ENCODE data around the gene LPP.

The LPP gene

DNA sequence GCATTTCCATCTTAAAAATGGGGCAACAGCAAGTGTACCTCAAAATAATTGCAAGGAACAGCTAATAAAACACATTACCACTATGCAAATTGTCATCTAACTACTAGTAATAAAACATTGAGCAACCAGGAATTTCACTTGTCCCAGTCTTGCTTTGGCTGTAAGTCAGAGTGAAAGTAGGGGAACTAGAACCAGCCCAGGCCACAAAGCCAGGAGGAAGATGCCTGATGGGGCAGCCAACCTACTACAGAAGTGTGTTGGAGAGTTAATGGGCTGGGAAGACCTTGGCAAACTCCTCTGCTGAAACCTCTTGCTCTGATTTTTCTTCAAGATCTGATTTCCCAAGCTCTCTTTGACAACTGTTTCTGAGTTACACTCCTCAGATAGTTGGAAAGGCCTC lies 40.2 kb upstream of the LPP start:
- no peaks in the 10 kb centered on the region for H3K79me2 ChIP-seq (ENCODE audit: insufficient read depth, low read length)
- no peak overlapping the region for H2AFZ ChIP-seq (ENCODE audit: low read depth, low read length)
- H3K4me2 ChIP-seq (ENCODE audit: insufficient read depth, low read length), result no peak overlapping the region
- DNase-seq, result no peak
- no peaks in the 10 kb centered on the region for H4K20me1 ChIP-seq (ENCODE audit: insufficient read depth, low read length)
- no peaks in the 10 kb centered on the region for H3K36me3 ChIP-seq (ENCODE audit: insufficient read depth, low read length)
- no peak overlapping the region for H3K9ac ChIP-seq (ENCODE audit: low read depth, low read length)
- H3K4me3 ChIP-seq (ENCODE audit: low read depth in 1 of 2, low read length in 2 of 2), result no peak overlapping the region
- TF ChIP-seq EZH2 (IDR thresholded peaks at IDR 0.05; ENCODE audit: borderline replicate concordance, low read depth, low read length, severe bottlenecking), result no peak
- TF ChIP-seq, protein P1, sequence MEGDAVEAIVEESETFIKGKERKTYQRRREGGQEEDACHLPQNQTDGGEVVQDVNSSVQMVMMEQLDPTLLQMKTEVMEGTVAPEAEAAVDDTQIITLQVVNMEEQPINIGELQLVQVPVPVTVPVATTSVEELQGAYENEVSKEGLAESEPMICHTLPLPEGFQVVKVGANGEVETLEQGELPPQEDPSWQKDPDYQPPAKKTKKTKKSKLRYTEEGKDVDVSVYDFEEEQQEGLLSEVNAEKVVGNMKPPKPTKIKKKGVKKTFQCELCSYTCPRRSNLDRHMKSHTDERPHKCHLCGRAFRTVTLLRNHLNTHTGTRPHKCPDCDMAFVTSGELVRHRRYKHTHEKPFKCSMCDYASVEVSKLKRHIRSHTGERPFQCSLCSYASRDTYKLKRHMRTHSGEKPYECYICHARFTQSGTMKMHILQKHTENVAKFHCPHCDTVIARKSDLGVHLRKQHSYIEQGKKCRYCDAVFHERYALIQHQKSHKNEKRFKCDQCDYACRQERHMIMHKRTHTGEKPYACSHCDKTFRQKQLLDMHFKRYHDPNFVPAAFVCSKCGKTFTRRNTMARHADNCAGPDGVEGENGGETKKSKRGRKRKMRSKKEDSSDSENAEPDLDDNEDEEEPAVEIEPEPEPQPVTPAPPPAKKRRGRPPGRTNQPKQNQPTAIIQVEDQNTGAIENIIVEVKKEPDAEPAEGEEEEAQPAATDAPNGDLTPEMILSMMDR (IDR thresholded peaks at IDR 0.05; ENCODE audit: borderline replicate concordance, extremely low read depth, low read length, poor library complexity, severe bottlenecking), result no peak
- no peaks in the 10 kb centered on the region for H3K9me3 ChIP-seq (ENCODE audit: insufficient read depth, low read length, severe bottlenecking)
- no peaks in the 10 kb centered on the region for H3K4me1 ChIP-seq (ENCODE audit: insufficient read depth, low read length)
- no peaks in the 10 kb centered on the region for H3K27me3 ChIP-seq (ENCODE audit: insufficient read depth, low read length, poor library complexity)
- no peak for ATAC-seq (ENCODE audit: insufficient read depth, low read depth)
- no peak overlapping the region for H3K27ac ChIP-seq (ENCODE audit: low read length)

DNA sequence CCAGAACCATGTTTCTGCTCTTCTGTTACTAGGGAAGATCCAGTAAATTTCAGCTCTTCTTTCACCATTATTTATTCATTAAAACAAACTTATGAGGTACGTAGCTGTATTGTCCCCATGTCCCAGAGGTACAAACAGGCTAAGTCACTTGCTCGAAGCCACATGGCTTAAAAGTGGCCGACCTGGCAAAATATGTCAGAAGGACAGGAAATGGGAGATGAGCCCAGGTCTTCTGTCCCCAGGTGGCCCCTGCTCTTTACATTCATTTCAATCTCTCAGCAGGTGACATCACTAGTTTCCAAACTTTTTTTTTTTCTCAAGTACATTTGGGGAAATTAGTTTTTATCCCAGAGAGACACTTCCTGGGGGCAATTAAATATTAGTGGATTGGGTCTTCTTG lies 34.1 kb upstream of the LPP start:
- TF ChIP-seq, protein P1 (IDR thresholded peaks at IDR 0.05; ENCODE audit: borderline replicate concordance, extremely low read depth, low read length, poor library complexity, severe bottlenecking), result no peak
- TF ChIP-seq EZH2 (IDR thresholded peaks at IDR 0.05; ENCODE audit: borderline replicate concordance, low read depth, low read length, severe bottlenecking), result no peak
- Histone ChIP-seq H4K20me1 (ENCODE audit: insufficient read depth, low read length) (no peaks in the 10 kb centered on the region), H3K9ac (ENCODE audit: low read depth, low read length) (no peak overlapping the region), H2AFZ (ENCODE audit: low read depth, low read length) (no peak overlapping the region), H3K4me2 (ENCODE audit: insufficient read depth, low read length) (no peak overlapping the region), H3K9me3 (ENCODE audit: insufficient read depth, low read length, severe bottlenecking) (no peaks in the 10 kb centered on the region), H3K4me1 (ENCODE audit: insufficient read depth, low read length) (no peaks in the 10 kb centered on the region), H3K4me3 (ENCODE audit: low read depth in 1 of 2, low read length in 2 of 2) (no peak overlapping the region), H3K79me2 (ENCODE audit: insufficient read depth, low read length) (no peaks in the 10 kb centered on the region), H3K36me3 (ENCODE audit: insufficient read depth, low read length) (no peaks in the 10 kb centered on the region), H3K27me3 (ENCODE audit: insufficient read depth, low read length, poor library complexity) (no peaks in the 10 kb centered on the region), H3K27ac (ENCODE audit: low read length) (no peak overlapping the region)
- no peak for DNase-seq
- no peak for ATAC-seq (ENCODE audit: insufficient read depth, low read depth)

DNA sequence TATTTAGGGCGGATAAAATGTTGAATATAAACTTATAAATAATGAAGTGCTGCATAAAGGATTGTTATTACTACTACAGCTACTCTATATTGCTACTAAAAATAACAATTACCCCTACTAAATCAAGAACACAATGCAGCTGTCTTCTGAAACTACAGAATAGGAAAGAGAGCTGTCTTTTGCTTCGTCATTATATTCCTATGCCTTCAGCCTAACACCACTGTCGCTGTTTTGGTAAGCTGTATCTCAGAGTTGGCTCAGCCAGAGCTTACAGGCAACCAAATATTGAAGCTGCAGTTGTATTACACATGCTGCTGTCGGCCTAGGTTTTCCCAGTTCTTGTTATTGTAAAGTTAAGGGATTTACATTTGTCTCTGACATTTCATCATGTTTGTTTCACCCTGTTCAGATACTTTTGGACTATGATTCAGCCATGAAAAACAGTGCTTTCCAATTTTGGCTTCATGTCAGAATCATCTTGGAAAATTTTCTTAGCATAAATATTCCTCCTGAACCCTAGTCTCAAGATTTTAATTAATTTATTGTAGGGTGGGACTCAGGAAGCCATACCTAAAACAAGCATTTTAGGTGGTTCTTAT lies 31.3 kb upstream of the LPP start:
- H3K36me3 ChIP-seq (ENCODE audit: insufficient read depth, low read length), result no peaks in the 10 kb centered on the region
- H3K79me2 ChIP-seq (ENCODE audit: insufficient read depth, low read length), result no peaks in the 10 kb centered on the region
- H3K4me2 ChIP-seq (ENCODE audit: insufficient read depth, low read length), result no peak overlapping the region
- no peaks in the 10 kb centered on the region for H3K27me3 ChIP-seq (ENCODE audit: insufficient read depth, low read length, poor library complexity)
- H3K9ac ChIP-seq (ENCODE audit: low read depth, low read length), result no peak overlapping the region
- no peaks in the 10 kb centered on the region for H3K9me3 ChIP-seq (ENCODE audit: insufficient read depth, low read length, severe bottlenecking)
- no peak overlapping the region for H3K27ac ChIP-seq (ENCODE audit: low read length)
- H3K4me3 ChIP-seq (ENCODE audit: low read depth in 1 of 2, low read length in 2 of 2), result no peak overlapping the region
- TF ChIP-seq, protein P1 (IDR thresholded peaks at IDR 0.05; ENCODE audit: borderline replicate concordance, extremely low read depth, low read length, poor library complexity, severe bottlenecking), result no peak
- TF ChIP-seq EZH2 (IDR thresholded peaks at IDR 0.05; ENCODE audit: borderline replicate concordance, low read depth, low read length, severe bottlenecking), result no peak
- no peak for DNase-seq
- ATAC-seq (ENCODE audit: insufficient read depth, low read depth), result no peak
- H4K20me1 ChIP-seq (ENCODE audit: insufficient read depth, low read length), result no peaks in the 10 kb centered on the region
- H3K4me1 ChIP-seq (ENCODE audit: insufficient read depth, low read length), result no peaks in the 10 kb centered on the region
- H2AFZ ChIP-seq (ENCODE audit: low read depth, low read length), result no peak overlapping the region

Data from DND-41 (cell line).